HG03103 (cell line): ENCODE measurements around the gene ANGPTL7.
"Not testable (repeated sequence)": the region's sequence is repeated elsewhere in the genome, so short reads cannot be mapped to it uniquely, and the experiment has no call there.

ENCODE experiments used
- ATAC-seq: cut with Tn5 transposase; IDR thresholded peaks from one replicate; pipeline ENCODE4 v1.9.1; 2021; ENCODE audit warnings: low read depth; ENCODE audit not compliant: unreplicated experiment

Gene ANGPTL7

DNA sequence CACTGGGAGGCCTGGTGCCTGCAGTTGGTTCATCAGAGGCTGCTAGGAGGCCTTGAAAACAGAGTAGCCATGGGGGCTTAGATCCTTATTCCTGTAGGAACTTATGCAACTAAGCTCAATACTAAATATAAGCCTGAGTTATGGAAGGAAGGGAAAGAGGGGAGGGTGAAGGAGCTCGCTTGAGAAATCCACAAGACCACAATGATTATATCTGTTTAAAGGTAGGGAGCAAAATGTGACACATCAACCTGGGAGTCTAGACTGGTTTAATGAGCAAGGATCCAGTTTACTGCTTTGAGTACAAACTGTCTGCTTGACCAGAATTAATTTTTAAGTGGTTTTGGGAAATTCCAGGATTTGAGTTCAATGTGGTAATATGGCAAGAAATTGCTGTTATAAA is 20.4 kb upstream of the ANGPTL7 start:
- no peak for ATAC-seq

DNA sequence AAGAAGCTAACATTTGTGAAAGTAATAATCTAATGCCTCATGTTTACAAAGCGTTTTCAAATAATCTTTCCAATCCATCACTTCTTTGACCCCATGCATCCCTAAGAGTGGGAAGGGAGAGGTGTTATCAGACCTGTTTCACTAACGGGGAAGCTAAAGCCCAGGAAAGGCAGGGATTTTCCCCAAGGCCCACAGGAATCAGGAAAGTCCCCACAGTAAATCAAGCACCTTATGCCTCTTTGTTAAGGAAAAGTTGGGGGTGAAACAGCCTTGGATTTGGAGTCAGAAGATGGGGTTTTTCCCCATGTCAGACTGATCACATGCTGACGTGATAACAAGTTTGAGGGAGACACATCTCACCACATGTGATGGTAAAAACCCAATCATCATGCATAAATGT is 20.0 kb upstream of the ANGPTL7 start:
- no peak for ATAC-seq

DNA sequence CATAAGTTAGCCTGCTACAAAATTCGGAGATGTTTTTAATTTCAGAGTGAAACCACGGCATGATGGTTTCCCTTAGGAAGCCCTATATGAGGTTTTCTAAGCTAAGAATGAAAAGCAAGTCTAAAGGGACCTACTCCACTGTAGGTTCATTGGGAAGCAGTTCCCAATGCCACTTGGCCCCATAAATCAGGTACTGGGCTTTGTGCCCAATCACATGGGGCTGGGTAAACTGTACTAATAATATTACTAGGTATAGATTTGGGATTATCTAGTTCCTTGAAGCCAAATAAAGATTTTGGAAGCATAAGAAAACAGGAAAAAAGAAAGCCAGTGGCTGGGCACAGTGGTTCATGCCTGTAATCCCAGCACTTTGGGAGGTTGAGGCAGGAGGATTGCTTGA is 19.1 kb upstream of the ANGPTL7 start:
- ATAC-seq = no peak

DNA sequence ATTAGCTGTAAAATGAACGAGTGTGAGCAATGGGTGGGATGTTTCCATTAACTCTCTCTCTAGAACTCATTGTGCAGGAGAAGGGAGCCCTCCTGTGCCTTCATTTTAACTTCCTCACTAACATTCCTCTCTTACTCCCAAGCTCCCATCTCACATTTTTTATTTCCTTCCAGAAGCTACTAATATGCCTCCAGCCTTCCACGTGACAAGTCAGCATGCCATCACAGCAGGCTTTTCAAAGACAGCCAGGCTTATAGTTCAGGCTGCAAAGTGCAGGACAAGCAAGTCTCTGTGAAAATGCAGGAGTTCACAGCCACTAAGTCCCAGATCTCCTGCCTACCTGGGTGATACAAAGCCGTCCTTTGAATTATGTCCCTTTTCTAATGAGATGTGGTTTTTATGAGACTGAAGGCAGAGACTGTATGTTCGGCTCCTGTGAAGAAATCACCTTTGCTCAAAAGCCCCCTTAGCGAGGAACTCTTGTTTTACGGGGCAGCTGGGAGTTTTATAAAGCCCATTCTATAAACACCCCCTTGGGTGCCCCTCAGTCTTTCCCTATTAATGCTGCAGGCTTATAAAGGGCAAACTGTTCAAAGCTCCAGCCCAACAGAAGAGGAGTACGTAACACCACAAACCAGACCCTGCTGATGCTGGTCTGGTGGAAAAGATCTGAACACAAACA is 14.8 kb upstream of the ANGPTL7 start:
- no peak for ATAC-seq

DNA sequence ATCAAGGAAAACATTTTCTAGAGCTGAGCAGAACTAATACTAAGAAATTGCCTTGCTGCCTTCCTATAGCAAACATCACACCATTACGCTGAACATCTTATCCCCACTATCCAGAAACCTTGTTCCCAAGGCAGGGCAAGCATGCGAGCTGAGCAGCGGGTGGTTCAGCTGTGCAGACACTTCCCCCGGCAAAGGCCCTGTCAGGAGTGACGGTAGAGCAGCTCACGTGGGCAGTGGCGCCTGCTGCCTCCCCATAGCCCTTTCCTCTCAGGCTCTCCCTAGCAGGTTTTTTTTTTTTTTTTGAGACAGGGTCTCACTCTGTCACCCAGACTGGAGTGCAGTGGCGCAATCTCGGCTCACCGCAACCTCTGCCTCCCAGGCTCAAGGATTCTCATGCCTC is 13.7 kb upstream of the ANGPTL7 start:
- no peak for ATAC-seq

DNA sequence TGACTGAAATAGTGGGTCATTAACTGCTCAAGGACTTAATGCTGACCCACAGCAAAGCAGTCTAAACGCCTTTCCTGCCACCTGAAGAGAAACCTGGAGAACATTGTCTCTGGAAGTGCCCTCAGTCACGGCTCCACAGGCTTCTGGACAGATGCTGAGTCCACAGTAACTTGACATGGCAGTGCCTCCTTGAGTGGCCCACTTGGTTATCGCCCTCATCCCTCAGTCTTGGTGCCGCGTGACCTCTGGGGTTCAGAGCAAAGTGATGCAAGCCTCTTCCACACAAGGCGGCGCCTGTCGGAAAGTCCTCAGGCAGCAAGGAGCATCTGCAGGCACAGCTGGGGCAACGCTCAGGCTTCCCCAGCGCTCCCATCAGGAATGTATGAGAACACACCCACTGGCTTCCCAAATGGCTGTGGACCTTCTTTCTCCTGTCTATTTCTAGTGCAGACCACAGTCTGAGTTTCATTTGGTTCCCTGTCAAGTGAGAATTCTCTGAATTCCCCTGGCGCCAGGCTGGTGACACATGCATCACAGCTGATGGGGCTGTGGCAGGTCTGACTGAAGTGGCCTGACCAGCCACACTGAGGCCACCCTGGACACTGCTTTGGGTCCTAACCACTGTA is 13.0 kb upstream of the ANGPTL7 start:
- ATAC-seq = no peak

DNA sequence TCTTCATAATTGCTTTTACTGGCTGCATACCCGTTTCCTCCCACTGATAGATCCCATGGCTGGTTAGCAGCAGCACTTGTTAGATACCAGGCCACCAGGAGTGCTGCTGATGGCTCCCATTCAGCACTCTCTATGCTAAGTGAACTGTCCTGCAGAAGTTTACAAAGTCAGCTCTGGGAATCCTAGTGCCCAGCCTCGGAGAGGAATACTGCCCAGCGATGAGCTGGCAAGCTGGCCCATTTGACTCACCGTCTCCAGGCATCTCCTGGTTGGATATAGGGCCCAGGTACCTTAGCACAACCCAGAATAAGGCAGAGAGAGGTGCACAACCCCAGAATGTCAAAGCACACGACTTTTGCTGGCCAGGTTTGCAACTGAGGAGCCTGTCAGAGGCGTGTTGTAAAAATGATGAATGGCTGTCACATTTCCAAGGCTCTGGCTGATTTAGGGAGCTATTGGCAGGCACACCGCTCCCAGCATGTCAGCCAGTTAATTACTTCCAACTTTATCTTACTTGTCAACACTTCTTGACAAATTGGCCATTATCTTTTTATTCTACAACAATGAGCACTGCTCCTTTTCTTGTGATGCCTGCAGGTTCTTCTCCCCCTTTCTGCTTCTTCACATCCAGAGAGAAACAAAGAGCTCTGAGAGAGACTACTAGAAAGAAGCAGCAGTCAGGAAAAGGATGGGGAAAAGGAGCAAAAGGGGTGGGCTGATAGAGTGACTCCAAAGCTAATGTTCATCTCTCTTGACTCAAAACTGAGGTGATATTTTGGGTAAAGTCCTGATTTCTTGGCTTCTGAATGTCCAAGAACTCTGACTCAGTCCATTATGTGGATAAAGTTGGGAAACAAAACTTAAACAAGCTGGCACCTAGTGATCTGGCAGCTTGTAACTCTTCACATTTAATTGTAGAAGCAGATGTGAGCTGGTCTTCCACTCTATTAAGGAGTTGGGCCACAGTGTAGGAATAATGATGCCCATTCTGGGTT is 10.8 kb upstream of the ANGPTL7 start:
- no peak for ATAC-seq

DNA sequence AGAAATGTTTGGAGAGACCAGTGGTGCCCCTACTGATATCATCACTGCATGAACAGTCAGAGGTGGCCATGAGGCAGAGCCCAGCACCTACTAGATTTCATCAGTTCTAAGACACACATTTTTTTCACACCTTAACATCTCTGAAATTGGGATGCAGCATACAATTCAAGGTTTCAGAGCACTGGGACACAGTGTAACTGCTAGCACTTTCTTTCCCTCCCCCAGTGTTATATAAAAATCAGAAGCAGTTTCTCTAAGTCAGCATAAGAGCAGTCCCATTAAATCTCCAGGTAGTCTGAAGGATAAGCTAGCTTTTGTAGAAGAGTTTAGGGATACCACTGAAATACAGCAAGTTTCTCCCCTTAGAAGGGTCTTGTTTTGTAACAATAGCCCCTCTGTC is 10.0 kb upstream of the ANGPTL7 start:
- ATAC-seq = no peak

DNA sequence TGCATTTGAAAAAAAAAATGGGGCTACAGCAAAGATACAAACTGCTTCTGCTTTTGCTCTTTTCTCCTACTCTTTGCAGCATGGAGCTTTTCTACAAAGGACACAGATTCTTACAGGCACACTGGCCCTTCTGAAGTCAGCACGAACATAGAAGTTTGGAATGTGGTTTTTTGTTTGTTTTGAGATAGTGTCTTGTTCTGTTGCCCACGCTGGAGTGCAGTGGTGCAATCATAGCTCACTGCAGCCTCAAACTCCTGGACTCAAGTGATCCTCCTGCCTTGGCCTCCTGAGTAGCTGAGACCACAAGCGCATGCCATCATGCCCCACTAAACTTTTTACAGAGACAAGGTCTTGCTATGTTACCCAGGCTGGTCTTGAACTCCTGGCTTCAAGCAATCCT is 9.4 kb upstream of the ANGPTL7 start:
- ATAC-seq = not testable (repeated sequence)

DNA sequence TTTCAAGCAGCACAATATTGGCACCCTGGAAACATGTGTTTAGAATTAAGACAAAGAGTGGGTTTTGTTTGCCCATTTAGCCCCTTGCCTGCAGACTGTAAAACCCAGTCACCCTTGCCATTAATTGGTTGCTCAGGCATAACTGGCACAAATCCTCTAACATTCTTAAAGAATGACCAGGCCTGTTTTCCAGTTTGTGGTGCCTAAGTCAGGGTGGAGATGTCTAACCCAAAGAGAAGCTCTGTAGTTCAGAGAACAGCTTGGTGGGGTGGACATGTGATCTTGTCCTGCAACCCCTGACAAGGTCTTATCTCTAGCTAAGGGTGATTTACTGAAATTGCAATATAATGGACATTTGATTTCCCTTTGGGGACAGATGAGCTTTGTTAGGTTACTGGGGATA is 8.8 kb upstream of the ANGPTL7 start:
- no peak for ATAC-seq

DNA sequence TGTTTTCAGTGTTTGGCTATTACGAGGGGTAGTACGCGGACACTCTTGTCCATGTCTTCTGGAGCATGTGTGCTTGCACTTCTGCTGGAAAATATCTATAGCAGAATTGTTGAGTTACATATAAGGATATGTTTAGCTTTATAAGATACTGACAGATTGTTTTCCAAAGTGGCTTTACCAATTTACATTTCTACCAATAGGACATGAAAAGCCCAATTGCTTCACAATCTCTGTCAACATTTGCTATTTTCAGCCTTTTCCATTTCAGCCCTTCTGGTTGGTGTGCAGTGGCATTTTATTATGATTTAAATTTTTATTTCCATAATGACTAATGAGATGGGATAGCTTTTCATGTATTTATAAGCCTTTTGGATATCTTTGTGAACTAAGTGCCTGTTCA is 6.3 kb upstream of the ANGPTL7 start:
- no peak for ATAC-seq

DNA sequence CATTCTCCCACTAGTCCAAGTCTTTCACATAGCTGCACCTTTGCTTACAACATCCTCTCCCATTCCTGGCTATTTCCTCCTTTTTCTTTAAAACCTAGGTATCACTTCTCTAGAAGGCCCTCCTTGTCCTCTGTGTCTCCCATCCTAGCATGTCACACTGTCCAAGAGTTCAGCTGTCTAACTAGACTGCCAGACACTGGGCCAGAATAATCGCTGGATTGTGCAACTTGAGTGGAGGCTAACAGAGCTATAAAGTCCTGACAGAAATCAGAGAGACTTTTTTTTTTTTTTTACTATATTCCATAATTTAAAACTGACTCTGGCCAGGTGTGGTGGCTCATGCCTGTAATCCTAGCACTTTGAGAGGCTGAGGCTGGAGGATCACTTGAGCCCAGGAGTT is 4.2 kb upstream of the ANGPTL7 start:
- no peak for ATAC-seq

DNA sequence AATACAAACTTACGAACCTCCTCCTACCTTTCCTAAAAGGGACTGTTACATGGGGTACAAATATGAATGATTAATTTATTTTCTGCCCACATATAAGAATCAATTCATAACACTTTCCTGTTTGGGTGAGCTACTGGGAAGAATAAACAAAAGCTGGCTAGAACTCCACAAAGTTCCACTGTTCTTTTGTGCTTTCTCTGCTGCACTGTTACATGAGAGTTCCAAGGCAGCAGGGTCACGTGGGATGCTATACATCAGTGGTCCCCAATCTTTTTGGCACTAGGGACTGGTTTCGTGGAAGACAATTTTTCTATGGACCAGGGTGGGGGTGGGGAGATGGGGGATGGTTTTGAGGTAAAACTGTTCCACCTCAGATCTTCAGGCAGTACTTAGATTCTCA is 2.2 kb upstream of the ANGPTL7 start:
- ATAC-seq = no peak

DNA sequence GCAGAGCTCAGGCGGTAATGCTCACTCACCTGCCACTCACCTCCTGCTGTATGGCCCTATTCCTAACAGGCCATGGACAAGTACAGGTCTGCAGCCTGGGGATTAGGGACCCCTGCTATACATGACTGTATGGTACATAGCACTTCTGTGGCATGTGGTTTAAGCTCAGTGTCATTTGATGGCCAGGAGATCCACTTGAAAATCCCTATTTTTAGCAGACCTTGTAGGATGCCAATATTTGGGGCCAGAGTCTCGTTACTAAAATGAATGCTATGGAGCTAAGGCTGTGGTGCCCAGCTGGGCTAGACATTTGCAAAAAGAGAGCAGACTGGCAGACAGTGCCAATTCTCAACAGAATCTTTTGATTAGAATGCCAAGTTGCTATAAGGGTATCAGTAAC is 1.7 kb upstream of the ANGPTL7 start:
- no peak for ATAC-seq

DNA sequence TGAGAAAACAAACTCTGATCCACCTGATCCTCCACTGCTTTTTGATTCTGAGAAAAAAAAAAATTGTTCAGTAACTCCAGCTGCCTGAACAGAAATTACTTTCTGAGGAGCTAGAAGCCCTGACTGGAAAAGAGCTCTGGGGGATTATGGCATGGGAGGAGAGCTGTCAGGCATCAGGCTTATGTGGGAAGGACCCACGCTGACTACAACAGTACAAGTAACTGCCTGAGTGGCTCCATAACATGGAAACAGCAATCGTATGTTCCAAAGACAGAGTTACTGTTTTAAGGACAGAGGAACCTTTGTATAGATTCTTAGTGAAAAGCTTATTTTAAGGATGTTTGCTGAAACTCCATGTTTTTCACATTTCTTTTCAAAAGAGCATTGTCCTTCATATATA is 1.2 kb upstream of the ANGPTL7 start:
- ATAC-seq = no peak

DNA sequence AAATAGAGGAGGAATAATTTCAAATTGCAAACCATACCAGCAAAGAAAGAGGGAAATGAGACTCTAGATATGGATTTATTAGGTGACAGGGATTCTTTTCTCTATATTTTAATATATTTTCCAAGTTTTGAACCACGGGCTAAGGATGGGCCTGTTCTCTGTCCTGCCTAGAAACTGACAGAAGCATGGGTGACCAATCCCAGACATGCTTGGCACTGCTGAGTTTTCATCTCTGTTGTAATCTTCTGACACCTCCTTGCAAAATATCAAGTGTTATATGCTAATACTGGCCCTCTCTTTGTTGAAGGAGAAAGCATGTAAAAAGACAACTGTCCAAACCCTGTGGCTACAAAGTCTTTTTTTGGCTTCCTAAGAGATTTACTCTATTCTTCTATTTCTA is 774 bp upstream of the ANGPTL7 start:
- ATAC-seq = no peak

DNA sequence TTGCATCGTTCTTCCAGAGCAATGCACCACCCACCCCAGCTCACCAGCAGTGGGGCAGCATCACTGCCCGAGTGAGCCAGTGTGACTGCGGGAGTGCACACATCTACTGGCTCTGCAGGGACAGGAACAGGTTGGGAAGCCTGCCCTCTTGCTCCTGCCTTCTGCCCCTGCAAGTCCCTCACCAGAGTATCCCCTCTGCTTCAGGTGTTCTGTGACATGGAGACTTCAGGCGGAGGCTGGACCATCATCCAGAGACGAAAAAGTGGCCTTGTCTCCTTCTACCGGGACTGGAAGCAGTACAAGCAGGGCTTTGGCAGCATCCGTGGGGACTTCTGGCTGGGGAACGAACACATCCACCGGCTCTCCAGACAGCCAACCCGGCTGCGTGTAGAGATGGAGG is 4.2 kb downstream of the ANGPTL7 start:
- ATAC-seq = no peak

DNA sequence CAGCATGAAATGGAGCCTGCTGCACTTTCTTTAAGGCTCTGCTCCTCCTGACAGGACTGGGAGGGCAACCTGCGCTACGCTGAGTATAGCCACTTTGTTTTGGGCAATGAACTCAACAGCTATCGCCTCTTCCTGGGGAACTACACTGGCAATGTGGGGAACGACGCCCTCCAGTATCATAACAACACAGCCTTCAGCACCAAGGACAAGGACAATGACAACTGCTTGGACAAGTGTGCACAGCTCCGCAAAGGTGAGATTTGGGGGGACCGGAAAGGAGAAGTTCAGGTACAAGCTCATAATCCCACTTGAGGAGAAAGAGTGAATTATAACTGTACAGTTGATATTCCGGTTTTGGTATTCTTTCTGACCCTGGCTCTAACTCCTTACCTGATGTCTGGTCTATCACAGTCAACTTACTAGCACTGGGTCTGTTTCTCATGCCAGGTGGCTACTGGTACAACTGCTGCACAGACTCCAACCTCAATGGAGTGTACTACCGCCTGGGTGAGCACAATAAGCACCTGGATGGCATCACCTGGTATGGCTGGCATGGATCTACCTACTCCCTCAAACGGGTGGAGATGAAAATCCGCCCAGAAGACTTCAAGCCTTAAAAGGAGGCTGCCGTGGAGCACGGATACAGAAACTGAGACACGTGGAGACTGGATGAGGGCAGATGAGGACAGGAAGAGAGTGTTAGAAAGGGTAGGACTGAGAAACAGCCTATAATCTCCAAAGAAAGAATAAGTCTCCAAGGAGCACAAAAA is 5.4 kb downstream of the ANGPTL7 start:
- no peak for ATAC-seq

DNA sequence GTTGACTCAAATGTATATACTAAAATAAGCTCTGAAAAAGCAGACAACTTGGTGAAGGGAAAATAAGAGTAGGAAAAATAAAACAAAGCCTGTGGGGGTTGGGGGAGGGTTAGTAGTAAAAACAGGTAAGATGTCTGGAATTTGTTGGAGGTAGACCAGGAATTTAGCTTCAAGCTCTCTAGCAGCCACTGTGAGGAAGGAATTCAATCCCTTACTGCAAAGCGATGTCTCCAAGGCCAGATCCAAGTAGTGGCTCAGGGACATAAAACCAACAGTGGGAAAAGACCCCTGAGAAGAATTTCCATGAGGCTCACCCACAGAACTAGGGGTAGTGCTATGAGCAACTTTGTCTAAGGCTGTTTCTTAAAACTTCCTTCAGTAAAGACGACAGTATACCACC is 7.8 kb downstream of the ANGPTL7 start:
- no peak for ATAC-seq

DNA sequence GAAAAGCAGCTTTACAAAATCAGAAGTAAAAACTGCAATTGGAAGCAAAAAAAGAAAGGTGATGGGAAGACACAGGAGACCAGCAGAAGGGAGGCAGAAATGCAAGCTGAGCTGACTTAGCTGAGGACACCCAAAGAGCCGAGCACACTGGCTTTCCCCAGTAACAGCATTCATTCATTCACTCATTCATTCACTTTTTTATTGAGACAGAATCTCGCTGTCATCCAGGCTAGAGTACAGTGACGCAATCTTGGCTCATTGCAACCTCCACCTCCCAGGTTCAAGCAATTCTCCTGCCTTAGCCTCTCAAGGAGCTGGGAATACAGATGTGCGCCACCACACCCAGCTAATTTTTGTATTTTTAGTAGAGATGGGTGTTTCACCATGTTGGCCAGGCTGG is 8.2 kb downstream of the ANGPTL7 start:
- ATAC-seq = no peak

DNA sequence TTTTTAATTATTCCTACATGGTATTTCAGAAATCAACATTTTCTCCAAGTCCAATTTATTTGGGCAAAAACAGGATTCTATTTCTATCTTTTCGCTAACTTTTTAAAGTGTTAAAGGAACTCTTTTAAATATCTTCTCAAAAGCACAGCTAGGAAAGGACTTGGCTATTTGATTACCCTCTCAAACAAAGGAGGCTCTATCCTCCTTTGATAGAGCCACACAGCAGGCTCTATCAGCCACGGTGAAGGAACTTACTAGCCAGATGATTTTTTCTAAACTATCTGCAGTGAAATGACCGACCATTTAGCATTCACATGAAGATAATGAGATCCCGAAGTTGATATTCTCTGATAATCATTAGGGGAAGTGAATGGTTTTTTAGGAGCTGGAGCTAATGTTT is 9.1 kb downstream of the ANGPTL7 start:
- ATAC-seq = no peak
